GM19025 (cell line): ENCODE results near the gene PPP1R17.

Source experiments
- ATAC-seq: cut with Tn5 transposase; IDR thresholded peaks from one replicate; pipeline ENCODE4 v1.9.1; 2021; ENCODE audit warnings: mild to moderate bottlenecking, low read depth, moderate library complexity; ENCODE audit not compliant: unreplicated experiment

PPP1R17 gene

GRCh38 chr7:31687024-31687748, at the start of gene PPP1R17:
Gene PPP1R17 (plus strand): TSS chr7:31687215. CDS start chr7:31692442, 5,227 bp downstream.
- ATAC-seq = no peak

- ATAC-seq = no peak
These were observed 46.6 kb upstream of the PPP1R17 start for GRCh38 chr7:31640381-31640780.

- ATAC-seq = no peak
These were observed 44.3 kb upstream of the PPP1R17 start for GRCh38 chr7:31642681-31643115.

- no peak for ATAC-seq
These were observed 40.1 kb upstream of the PPP1R17 start for GRCh38 chr7:31646942-31647341.

GRCh38 chr7:31647511-31647910, 39.5 kb upstream of the PPP1R17 start:
- no peak for ATAC-seq

- ATAC-seq = no peak
These were observed 38.7 kb upstream of the PPP1R17 start for GRCh38 chr7:31648288-31648687.

GRCh38 chr7:31648880-31649279, 38.1 kb upstream of the PPP1R17 start:
- ATAC-seq = no peak

- ATAC-seq = no peak
These were observed 35.6 kb upstream of the PPP1R17 start for GRCh38 chr7:31651234-31652062.

- no peak for ATAC-seq
These were observed 35.0 kb upstream of the PPP1R17 start for GRCh38 chr7:31652063-31652326.

GRCh38 chr7:31663072-31663471, 23.9 kb upstream of the PPP1R17 start:
- ATAC-seq = no peak

GRCh38 chr7:31664890-31665289, 22.1 kb upstream of the PPP1R17 start:
- ATAC-seq = no peak

GRCh38 chr7:31665546-31665945, 21.5 kb upstream of the PPP1R17 start:
- ATAC-seq = no peak

GRCh38 chr7:31669461-31669860, 17.6 kb upstream of the PPP1R17 start:
- no peak for ATAC-seq

GRCh38 chr7:31679574-31680305, 7.3 kb upstream of the PPP1R17 start:
- ATAC-seq = no peak

- ATAC-seq = no peak
These were observed 3.4 kb upstream of the PPP1R17 start for GRCh38 chr7:31683445-31684225.

GRCh38 chr7:31688372-31688771, 1.4 kb downstream of the PPP1R17 start:
- ATAC-seq = no peak

- no peak for ATAC-seq
These were observed 2.0 kb downstream of the PPP1R17 start for GRCh38 chr7:31688996-31689395.

- ATAC-seq = no peak
These were observed 3.9 kb downstream of the PPP1R17 start for GRCh38 chr7:31690935-31691334.

- no peak for ATAC-seq
These were observed 5.4 kb downstream of the PPP1R17 start for GRCh38 chr7:31692451-31692850.

- ATAC-seq = no peak
These were observed 5.9 kb downstream of the PPP1R17 start for GRCh38 chr7:31692871-31693270.
